CD4-positive, alpha-beta memory T cell (primary cell): ENCODE results near the gene HS3ST4. TPM values are rescaled to one million over a fixed set of nuclear protein-coding genes. Genes with fewer than 3 reads are reported as not detected.

Experiments used
- CTCF ChIA-PET: fragments of 350-600 bp; sonication (Branson Sonifier 250); formaldehyde crosslinking; loops from one replicate; lab custom pipeline; 2021; ENCODE audit warnings: inconsistent platforms; ENCODE audit not compliant: partially characterized antibody; lab: Charles Lee
- POLR2A ChIA-PET: fragments of 350-600 bp; sonication (Branson Sonifier 250); formaldehyde crosslinking; loops from one replicate; lab custom pipeline; 2021; ENCODE audit not compliant: partially characterized antibody; lab: Charles Lee
- DNase-seq, 5 donors: peaks; one replicate each; pipeline versions ENCODE4 v3.0.0 to v3.0.0-alpha.2; 2020 to 2022; ENCODE audit warnings: mixed read lengths in 1 of 5
- H3K27ac ChIP-seq: one replicate; pipeline ENCODE4 v1.7.0; 2013; ENCODE audit warnings: low read depth, low read length
- H3K27me3 ChIP-seq: 2 replicates; pipeline ENCODE4 v1.7.0; 2013; ENCODE audit warnings: mild to moderate bottlenecking, low read length, moderate library complexity; ENCODE audit not compliant: insufficient read depth
- H3K36me3 ChIP-seq: 2 replicates; pipeline ENCODE4 v1.7.0; 2013; ENCODE audit warnings: mild to moderate bottlenecking, low read length, moderate library complexity; ENCODE audit not compliant: insufficient read depth
- H3K4me1 ChIP-seq: 2 replicates; pipeline ENCODE4 v1.7.0; 2013; ENCODE audit warnings: mild to moderate bottlenecking, low read length, moderate library complexity; ENCODE audit not compliant: insufficient read depth
- H3K4me3 ChIP-seq, 2 donors: one replicate each; pipeline ENCODE4 v1.7.0; 2013; ENCODE audit warnings: low read length in 2 of 2, mild to moderate bottlenecking in 1 of 2
- H3K9me3 ChIP-seq, 2 donors: one replicate each; pipeline ENCODE4 v1.7.0; 2013; ENCODE audit warnings: low read length in 2 of 2, control low read depth in 1 of 2; ENCODE audit not compliant: control insufficient read depth in 1 of 2
- H3K27ac Mint-ChIP-seq, 7 donors: one replicate each; pipeline ENCODE4 v1.8.0; 2020 to 2021; ENCODE audit warnings: mixed read lengths in 7 of 7, mild to moderate bottlenecking in 6 of 7, inconsistent platforms in 3 of 7, moderate library complexity in 3 of 7
- H3K27me3 Mint-ChIP-seq, 2 donors: one replicate each; pipeline ENCODE4 v1.8.0; 2020 to 2021; ENCODE audit warnings: mixed read lengths in 2 of 2
- H3K36me3 Mint-ChIP-seq, 2 donors: one replicate each; pipeline ENCODE4 v1.8.0; 2020 to 2021; ENCODE audit warnings: mixed read lengths in 2 of 2, inconsistent platforms in 1 of 2, mild to moderate bottlenecking in 1 of 2
- H3K4me1 Mint-ChIP-seq, 4 donors: one replicate each; pipeline ENCODE4 v1.8.0; 2020 to 2021; ENCODE audit warnings: mixed read lengths in 4 of 4, mild to moderate bottlenecking in 1 of 4
- H3K4me3 Mint-ChIP-seq, 8 donors: one replicate each; pipeline ENCODE4 v1.8.0; 2020 to 2021; ENCODE audit warnings: mixed read lengths in 8 of 8, mild to moderate bottlenecking in 7 of 8, moderate library complexity in 6 of 8, inconsistent platforms in 3 of 8
- H3K9me3 Mint-ChIP-seq, 8 donors: one replicate each; pipeline ENCODE4 v1.8.0; 2020 to 2021; ENCODE audit warnings: mixed read lengths in 8 of 8, mild to moderate bottlenecking in 5 of 8, inconsistent platforms in 3 of 8, moderate library complexity in 1 of 8
- intact Hi-C: fragments of 100-400 bp; cut with micrococcal nuclease; formaldehyde crosslinking; loops from one replicate; pipeline ENCODE4 v1.15.1; 2023
- polyA plus RNA-seq, 2 donors: library from polyadenylated mRNA; unstranded; fragments of 300-500 nt; fragmentation: Illumina TruSeq; gene quantifications; one replicate each; pipeline ENCODE4 v1.2.3, GENCODE V29; 2021
- total RNA-seq, 2 experiments: library from RNA; stranded (reverse); gene quantifications; one replicate each; pipeline ENCODE4 v1.2.3, GENCODE V29; 2021

The HS3ST4 gene
- total and polyA plus RNA-seq, 4 experiments from 2014 or later = not detected

DNA sequence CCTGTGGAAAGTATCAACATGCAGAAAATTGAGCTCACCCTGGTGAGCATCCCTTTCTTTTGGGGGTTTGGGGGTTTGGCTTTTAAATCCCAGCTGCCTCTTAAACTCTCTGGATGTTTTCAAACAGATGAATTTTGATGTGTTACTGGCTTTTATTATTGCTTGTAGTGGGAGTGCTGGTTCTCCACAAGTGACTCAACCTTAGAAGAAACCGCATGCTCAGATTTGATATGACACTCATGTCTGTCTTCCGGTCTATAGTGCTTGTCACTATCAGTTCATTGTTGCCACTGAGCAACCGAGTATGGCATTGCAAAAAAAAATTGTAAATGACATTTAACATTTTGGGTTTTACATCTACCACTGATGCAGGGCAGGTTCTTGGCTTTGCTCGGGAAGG, 104.5 kb downstream of the HS3ST4 start:
- ChIA-PET CTCF (no interaction called here), POLR2A (no interaction called here)
- Mint-ChIP-seq H3K36me3 (no peaks in the 10 kb centered on the region), H3K27ac (peak overlapping the region in 1 of 7 donors; percentile 44), H3K27me3 (peaks cover 0 to 2% of the 10 kb centered on the region in 2 donors), H3K9me3 (peaks cover 0 to 5% (median under 1%) of the 10 kb centered on the region in 8 donors), H3K4me1 (no peaks in the 10 kb centered on the region), H3K4me3 (no peak overlapping the region)
- H3K9me3 ChIP-seq = no peaks in the 10 kb centered on the region
- no peaks in the 10 kb centered on the region for H3K27me3 ChIP-seq
- H3K4me3 ChIP-seq = no peak overlapping the region
- no peak for DNase-seq
- intact Hi-C loops = no loop called here
- no peak overlapping the region for H3K27ac ChIP-seq
- H3K36me3 ChIP-seq = no peaks in the 10 kb centered on the region
- no peaks in the 10 kb centered on the region for H3K4me1 ChIP-seq

DNA sequence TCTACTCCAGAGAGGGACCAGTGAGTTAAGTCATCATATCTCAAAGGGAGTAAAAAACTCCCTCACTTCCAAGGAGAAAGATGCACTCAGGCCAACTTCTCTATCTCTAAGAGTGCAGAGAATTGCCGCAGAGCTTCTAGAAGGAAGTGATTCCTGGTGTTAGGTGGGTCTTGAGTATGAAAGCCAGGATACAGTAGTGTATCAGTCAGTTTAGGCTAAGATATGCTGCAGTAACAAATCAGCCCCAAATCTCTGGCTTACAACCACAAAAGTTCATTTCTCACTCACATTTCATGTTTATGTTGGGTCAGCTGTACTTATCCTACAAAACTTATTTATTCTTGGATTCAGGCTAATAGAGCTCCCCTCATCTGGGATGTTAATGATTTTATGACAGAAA, 106.3 kb downstream of the HS3ST4 start:
- intact Hi-C loops = no loop called here
- Mint-ChIP-seq H3K4me3 (no peak overlapping the region), H3K9me3 (peaks cover 0 to 4% (median under 1%) of the 10 kb centered on the region in 8 donors), H3K36me3 (no peaks in the 10 kb centered on the region), H3K27me3 (peaks cover 0 to 2% of the 10 kb centered on the region in 2 donors), H3K27ac (no peak overlapping the region), H3K4me1 (no peaks in the 10 kb centered on the region)
- Histone ChIP-seq H3K4me3 (no peak overlapping the region), H3K27me3 (no peaks in the 10 kb centered on the region), H3K36me3 (no peaks in the 10 kb centered on the region), H3K9me3 (no peaks in the 10 kb centered on the region), H3K4me1 (no peaks in the 10 kb centered on the region), H3K27ac (no peak overlapping the region)
- POLR2A ChIA-PET = no interaction called here
- no peak for DNase-seq
- CTCF ChIA-PET = no interaction called here

DNA sequence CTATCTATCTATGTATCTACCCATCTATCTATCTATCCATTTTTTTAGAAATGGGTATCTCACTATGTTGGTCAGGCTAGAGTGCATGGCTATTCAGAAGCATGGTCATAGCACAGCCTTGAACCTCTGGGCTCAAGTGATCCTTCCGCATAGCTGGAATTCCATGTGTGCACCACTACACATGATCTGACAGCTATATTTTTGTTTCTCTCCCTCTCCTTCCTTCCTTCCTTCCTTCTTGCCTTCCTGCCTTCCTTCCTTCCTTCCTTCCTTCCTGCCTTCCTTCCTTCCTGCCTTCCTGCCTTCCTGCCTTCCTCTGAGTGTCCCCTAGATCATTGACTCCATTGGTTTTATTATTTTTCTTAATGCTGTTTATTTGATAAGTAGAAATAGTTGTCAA, 108.1 kb downstream of the HS3ST4 start:
- H3K36me3 Mint-ChIP-seq = no peaks in the 10 kb centered on the region
- POLR2A ChIA-PET = no interaction called here

DNA sequence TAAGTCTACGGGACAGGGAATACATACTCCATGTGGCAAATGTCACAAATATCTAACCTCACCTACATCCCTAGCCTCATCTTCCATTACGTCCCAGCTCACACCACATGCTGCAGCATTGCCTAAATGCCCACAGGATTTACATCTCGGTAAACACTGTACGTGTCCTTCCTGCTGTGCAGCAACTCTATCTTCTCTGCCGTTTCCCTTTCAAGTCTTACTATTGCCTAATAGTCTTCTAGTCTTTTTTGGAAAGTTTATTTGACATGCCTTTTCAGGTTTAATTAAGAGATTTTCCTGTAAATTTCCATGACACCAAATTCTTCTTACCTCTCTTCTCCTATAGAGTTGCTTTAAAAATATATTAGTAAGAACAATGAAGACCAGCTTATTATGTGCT, 120.5 kb downstream of the HS3ST4 start:
- no peak overlapping the region for H3K27ac Mint-ChIP-seq
- no peak for DNase-seq
- Histone ChIP-seq H3K9me3 (no peaks in the 10 kb centered on the region), H3K27ac (no peak overlapping the region), H3K27me3 (no peaks in the 10 kb centered on the region), H3K4me1 (no peaks in the 10 kb centered on the region), H3K36me3 (no peaks in the 10 kb centered on the region), H3K4me3 (no peak overlapping the region)
- no peaks in the 10 kb centered on the region for H3K36me3 Mint-ChIP-seq
- POLR2A ChIA-PET = no interaction called here
- CTCF ChIA-PET = no interaction called here
- H3K27me3 Mint-ChIP-seq = peaks cover 5 to 9% of the 10 kb centered on the region in 2 donors
- intact Hi-C loops = no loop called here
- H3K9me3 Mint-ChIP-seq = no peaks in the 10 kb centered on the region
- no peaks in the 10 kb centered on the region for H3K4me1 Mint-ChIP-seq
- no peak overlapping the region for H3K4me3 Mint-ChIP-seq

More for the DNA sequence above, 108.1 kb downstream of the HS3ST4 start:
- Mint-ChIP-seq H3K27me3 (peaks cover 0 to 2% of the 10 kb centered on the region in 2 donors), H3K4me3 (no peak overlapping the region), H3K9me3 (peaks cover 0 to 4% (median under 1%) of the 10 kb centered on the region in 8 donors), H3K27ac (no peak overlapping the region), H3K4me1 (no peaks in the 10 kb centered on the region)
- Histone ChIP-seq H3K27ac (no peak overlapping the region), H3K4me3 (no peak overlapping the region), H3K36me3 (no peaks in the 10 kb centered on the region), H3K27me3 (no peaks in the 10 kb centered on the region), H3K4me1 (no peaks in the 10 kb centered on the region), H3K9me3 (no peaks in the 10 kb centered on the region)
- CTCF ChIA-PET = no interaction called here
- intact Hi-C loops = no loop called here
- no peak for DNase-seq

DNA sequence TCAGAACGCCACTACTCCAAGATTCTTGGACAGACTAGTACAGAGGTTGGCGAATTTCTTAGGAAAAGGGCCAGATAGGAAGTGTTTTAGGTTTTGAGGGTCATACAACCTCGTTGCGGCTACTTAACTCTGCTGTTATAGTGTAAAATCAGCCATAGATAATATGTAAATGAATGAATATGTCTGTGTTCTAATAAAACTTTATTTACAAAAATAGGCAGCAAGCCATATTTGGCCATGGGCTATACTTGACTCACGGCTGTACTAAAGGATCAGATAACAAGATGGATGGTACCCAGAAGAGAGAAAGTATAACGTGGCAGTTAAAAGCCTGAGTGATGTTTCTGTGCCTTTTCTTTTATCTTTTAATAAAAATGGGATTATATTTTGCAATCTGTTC, 125.5 kb downstream of the HS3ST4 start:
- H3K27ac Mint-ChIP-seq = no peak overlapping the region
- no peaks in the 10 kb centered on the region for H3K4me1 Mint-ChIP-seq
- H3K27ac ChIP-seq = no peak overlapping the region
- H3K4me3 Mint-ChIP-seq = no peak overlapping the region
- POLR2A ChIA-PET = no interaction called here
- no peaks in the 10 kb centered on the region for H3K36me3 Mint-ChIP-seq
- H3K27me3 Mint-ChIP-seq = peaks cover 6 to 7% of the 10 kb centered on the region in 2 donors
- no peaks in the 10 kb centered on the region for H3K27me3 ChIP-seq
- H3K9me3 ChIP-seq = no peaks in the 10 kb centered on the region
- no peaks in the 10 kb centered on the region for H3K36me3 ChIP-seq
- H3K9me3 Mint-ChIP-seq = peaks cover 0 to 2% (median 0%) of the 10 kb centered on the region in 8 donors
- no peak overlapping the region for H3K4me3 ChIP-seq
- intact Hi-C loops = no loop called here
- DNase-seq = no peak
- CTCF ChIA-PET = no interaction called here
- no peaks in the 10 kb centered on the region for H3K4me1 ChIP-seq

DNA sequence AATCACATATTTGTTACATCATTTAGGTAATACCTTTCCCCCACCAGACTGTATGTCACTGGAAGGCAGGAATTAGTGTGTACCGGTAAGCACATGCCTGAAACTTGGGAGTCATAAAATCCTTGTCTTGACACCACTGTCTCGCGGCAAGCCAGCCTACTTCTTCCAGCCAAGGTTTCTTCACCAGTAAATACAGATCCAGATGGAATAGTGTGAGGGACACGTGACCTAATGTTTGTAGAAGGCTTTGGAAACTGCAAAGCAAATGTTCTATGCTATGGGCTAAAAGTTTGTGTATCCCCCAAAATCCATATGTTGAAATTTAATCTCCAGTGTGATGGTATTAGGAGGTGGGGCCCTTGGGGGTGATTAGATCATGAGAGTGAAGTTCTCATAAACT, 126.1 kb downstream of the HS3ST4 start:
- no peak for DNase-seq
- Mint-ChIP-seq H3K9me3 (peaks cover 0 to 2% (median 0%) of the 10 kb centered on the region in 8 donors), H3K4me3 (no peak overlapping the region), H3K36me3 (no peaks in the 10 kb centered on the region), H3K27me3 (peaks cover 3% of the 10 kb centered on the region in 2 donors), H3K27ac (no peak overlapping the region), H3K4me1 (no peaks in the 10 kb centered on the region)
- Histone ChIP-seq H3K4me1 (no peaks in the 10 kb centered on the region), H3K36me3 (no peaks in the 10 kb centered on the region), H3K4me3 (no peak overlapping the region), H3K9me3 (no peaks in the 10 kb centered on the region), H3K27me3 (no peaks in the 10 kb centered on the region), H3K27ac (no peak overlapping the region)
- CTCF ChIA-PET = no interaction called here
- intact Hi-C loops = no loop called here
- POLR2A ChIA-PET = no interaction called here

DNA sequence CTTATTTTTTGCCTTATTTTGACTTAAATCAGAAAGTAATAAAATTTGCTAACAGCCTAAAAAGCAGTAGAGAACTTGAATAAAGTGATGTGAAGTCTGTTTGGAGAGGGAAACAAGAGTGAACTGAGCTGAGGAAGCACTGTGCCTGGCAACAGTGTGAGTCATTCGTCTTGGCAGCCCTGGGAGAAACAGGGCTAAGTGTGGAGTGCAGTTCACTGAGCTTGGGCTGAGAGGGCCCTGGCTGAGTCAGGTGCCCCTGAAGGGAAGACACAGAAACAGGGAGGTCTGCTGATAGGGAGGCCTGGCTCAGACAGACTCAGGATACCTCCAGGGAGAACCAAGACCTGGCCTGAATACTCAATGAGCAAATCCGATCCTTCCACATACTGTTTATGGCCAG, 132.1 kb downstream of the HS3ST4 start:
- Mint-ChIP-seq H3K36me3 (no peaks in the 10 kb centered on the region), H3K4me1 (no peaks in the 10 kb centered on the region), H3K27ac (no peak overlapping the region), H3K27me3 (peaks cover 6 to 16% of the 10 kb centered on the region in 2 donors), H3K9me3 (peaks cover 0 to 2% (median 0%) of the 10 kb centered on the region in 8 donors), H3K4me3 (no peak overlapping the region)
- Histone ChIP-seq H3K27ac (no peak overlapping the region), H3K4me3 (no peak overlapping the region), H3K4me1 (no peaks in the 10 kb centered on the region), H3K9me3 (no peaks in the 10 kb centered on the region), H3K36me3 (no peaks in the 10 kb centered on the region), H3K27me3 (no peaks in the 10 kb centered on the region)
- CTCF ChIA-PET = no interaction called here
- intact Hi-C loops = no loop called here
- POLR2A ChIA-PET = no interaction called here
- no peak for DNase-seq

DNA sequence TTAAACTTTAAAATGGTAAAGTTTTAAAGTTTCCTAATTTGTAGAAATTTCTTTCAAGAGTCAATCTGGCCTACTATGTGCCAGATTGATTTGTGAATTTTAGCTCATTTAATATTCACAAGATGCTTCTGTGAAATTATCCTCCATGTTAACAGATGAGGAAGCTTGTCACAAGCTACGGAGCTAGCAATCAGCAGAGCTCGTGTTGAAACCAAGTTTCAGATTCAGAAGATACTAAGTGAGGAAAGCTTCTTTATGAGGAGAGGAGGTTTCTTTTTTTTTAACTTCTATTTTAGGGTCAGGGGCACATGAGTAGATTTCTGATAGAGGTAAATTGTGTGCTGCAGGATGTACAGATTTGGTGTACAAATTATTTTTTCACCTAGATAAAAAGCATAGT, 135.9 kb downstream of the HS3ST4 start:
- intact Hi-C loops = no loop called here
- no peaks in the 10 kb centered on the region for H3K36me3 ChIP-seq
- POLR2A ChIA-PET = no interaction called here
- peaks cover 9 to 27% of the 10 kb centered on the region in 2 donors for H3K27me3 Mint-ChIP-seq
- peaks cover 0 to 2% (median 0%) of the 10 kb centered on the region in 8 donors for H3K9me3 Mint-ChIP-seq
- CTCF ChIA-PET = no interaction called here
- no peaks in the 10 kb centered on the region for H3K27me3 ChIP-seq
- H3K27ac Mint-ChIP-seq = no peak overlapping the region
- no peak overlapping the region for H3K27ac ChIP-seq
- H3K4me1 Mint-ChIP-seq = no peaks in the 10 kb centered on the region
- H3K4me1 ChIP-seq = no peaks in the 10 kb centered on the region
- H3K36me3 Mint-ChIP-seq = no peaks in the 10 kb centered on the region
- no peak overlapping the region for H3K4me3 ChIP-seq
- H3K4me3 Mint-ChIP-seq = no peak overlapping the region
- no peak for DNase-seq
- no peaks in the 10 kb centered on the region for H3K9me3 ChIP-seq
